LNCAP (cell line): ENCODE data around the gene MYO1E.
A peak's percentile ranks its signal among the peaks of the same experiment; 100 is the strongest.

Experiments
- CTCF ChIP-seq: fragments of 450-650 bp; IDR thresholded peaks from 2 replicates; pipeline ENCODE4 v1.5.1; 2017; ENCODE audit warnings: mild to moderate bottlenecking

Gene MYO1E

DNA sequence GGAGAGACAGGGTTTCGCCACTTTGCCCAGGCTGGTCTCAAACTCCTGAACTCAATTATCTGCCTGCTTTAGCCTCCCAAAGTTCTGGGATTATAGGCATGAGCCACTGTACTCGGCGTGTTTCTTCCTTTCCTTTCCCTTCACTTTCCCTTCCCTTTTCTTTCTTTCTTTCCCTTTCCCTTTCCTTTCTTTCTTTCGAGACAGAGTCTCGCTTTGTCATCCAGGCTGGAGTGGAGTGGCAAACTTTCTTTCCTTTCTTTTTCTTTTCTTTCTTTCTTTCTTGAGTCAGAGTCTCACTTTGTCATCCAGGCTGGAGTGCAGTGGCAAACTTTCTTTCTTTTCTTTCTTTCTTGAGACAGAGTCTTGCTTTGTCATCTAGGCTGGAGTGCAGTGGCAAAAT is 183.4 kb downstream of the MYO1E start:
- TF ChIP-seq CTCF, result no peak

- no peak for TF ChIP-seq CTCF
Observed at GRCh38 chr15:59186501-59186900, 186.2 kb downstream of the MYO1E start.

- 0 out of 2 replicates have a peak, but pooled peaks have one; percentile 14 for TF ChIP-seq CTCF
Observed at GRCh38 chr15:59185725-59186124, 186.9 kb downstream of the MYO1E start.

GRCh38 chr15:59180945-59181600 is 191.6 kb downstream of the MYO1E start:
- TF ChIP-seq CTCF, result no peak

- TF ChIP-seq CTCF, result no peak
Observed at GRCh38 chr15:59179717-59180116, 193.0 kb downstream of the MYO1E start.

GRCh38 chr15:59178151-59178695 is 194.4 kb downstream of the MYO1E start:
- no peak for TF ChIP-seq CTCF

DNA sequence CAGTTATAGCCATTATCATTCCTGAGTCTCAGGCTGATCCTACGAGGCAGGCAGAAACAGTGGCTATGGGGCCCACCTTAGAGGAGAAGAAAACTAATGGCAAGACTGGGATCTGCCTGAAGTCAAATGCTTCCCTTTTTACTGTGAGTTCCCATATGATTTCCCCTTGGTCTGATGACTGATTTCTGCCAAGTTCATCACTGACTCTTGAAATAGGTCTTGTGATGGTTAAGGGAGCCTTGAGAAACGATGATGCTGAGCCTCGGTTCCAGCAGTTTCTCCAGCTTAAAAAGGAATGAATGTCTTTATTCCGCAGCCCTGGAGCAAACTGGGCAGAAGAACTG is 195.4 kb downstream of the MYO1E start:
- no peak for TF ChIP-seq CTCF
